ENCODE results near the gene KIAA0586. TPM values are rescaled to one million over a fixed set of nuclear protein-coding genes. Genes with fewer than 3 reads are reported as not detected.

The KIAA0586 gene
- total and polyA plus RNA-seq, 2 experiments from 2014 or later: 8.3 to 18.9 TPM

DNA sequence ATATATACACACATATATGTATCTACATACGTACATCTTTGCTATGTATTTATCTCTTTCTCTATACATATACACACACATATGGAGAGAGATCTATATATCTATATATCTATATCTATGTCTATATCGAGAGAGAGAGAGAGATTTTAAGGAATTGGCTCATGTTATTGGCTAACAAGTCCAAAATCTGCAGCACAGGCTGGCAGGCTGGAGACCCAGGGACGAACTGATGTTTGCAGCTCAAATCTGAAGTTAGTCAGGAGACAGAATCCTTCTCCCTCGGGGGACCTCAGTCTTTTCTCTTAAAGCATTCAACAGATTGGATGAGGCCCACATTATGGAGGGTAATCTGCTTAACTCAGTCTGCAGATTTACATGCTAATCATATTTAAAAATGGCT, 169.5 kb downstream of the KIAA0586 start:
- no peak for DNase-seq (ENCODE audit: low read depth in 1 of 2, low spot score in 1 of 2)
- TF ChIP-seq CTCF (IDR thresholded peaks at IDR 0.05; ENCODE audit: low read depth, low read length): no peak
- Histone ChIP-seq H3K9me3 (ENCODE audit: low read depth) (no peaks in the 10 kb centered on the region), H3K27me3 (no peaks in the 10 kb centered on the region), H3K4me3 (no peak overlapping the region), H3K36me3 (no peaks in the 10 kb centered on the region), H3K4me1 (ENCODE audit: low read depth) (peaks cover 10% of the 10 kb centered on the region), H3K27ac (no peak overlapping the region)

DNA sequence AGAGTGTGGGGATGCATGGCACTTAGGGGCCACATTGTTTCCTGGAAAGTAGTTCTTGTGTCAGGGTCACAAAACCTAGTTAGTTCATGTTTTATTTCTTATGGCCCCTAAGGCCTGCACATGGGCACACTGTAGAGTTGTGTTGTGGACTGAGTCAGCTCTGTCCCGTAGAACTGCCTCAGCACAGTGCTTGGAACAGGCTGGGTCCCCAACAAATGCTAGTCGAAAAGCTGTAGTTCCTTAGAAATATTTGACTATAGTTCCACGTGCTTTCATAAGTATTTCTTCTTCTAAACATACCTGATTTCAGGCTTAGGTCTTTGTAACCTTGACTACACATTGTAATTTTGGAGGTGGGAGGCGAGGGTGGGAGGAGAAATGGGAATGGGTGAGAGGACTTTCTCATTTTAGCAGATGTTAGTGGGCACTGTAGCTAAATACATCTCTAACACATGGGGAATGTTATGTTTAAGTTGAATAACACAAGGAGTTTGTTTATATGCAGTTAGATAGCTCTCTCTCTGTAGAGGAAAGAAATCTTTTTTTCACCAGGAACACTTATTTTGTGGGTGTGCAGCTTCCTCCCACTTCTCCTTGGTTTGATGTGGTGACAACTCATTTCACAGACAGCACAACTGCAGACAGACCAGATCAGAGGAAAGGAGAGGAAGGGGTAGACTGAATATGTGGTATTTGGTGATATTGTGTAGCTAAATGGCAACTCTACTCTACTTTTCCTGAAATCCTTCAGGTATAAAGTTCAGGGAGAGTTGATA, 170.7 kb downstream of the KIAA0586 start:
- H3K36me3 ChIP-seq: no peaks in the 10 kb centered on the region
- no peak overlapping the region for H3K4me3 ChIP-seq
- H3K27ac ChIP-seq: no peak overlapping the region
- peaks cover 10% of the 10 kb centered on the region for H3K4me1 ChIP-seq (ENCODE audit: low read depth)
- no peaks in the 10 kb centered on the region for H3K27me3 ChIP-seq
- DNase-seq (ENCODE audit: low read depth in 1 of 2, low spot score in 1 of 2): no peak
- no peaks in the 10 kb centered on the region for H3K9me3 ChIP-seq (ENCODE audit: low read depth)
- TF ChIP-seq CTCF (IDR thresholded peaks at IDR 0.05; ENCODE audit: low read depth, low read length): no peak

- DNase-seq (ENCODE audit: low read depth in 1 of 2, low spot score in 1 of 2): no peak
- H3K27ac ChIP-seq: no peak overlapping the region
- no peak for TF ChIP-seq CTCF (IDR thresholded peaks at IDR 0.05; ENCODE audit: low read depth, low read length)
- H3K36me3 ChIP-seq: no peaks in the 10 kb centered on the region
- no peaks in the 10 kb centered on the region for H3K9me3 ChIP-seq (ENCODE audit: low read depth)
- H3K4me3 ChIP-seq: no peak overlapping the region
- peaks cover 10% of the 10 kb centered on the region for H3K4me1 ChIP-seq (ENCODE audit: low read depth)
- H3K27me3 ChIP-seq: no peaks in the 10 kb centered on the region
These were observed 171.4 kb downstream of the KIAA0586 start for GRCh38 chr14:58598804-58599525.

DNA sequence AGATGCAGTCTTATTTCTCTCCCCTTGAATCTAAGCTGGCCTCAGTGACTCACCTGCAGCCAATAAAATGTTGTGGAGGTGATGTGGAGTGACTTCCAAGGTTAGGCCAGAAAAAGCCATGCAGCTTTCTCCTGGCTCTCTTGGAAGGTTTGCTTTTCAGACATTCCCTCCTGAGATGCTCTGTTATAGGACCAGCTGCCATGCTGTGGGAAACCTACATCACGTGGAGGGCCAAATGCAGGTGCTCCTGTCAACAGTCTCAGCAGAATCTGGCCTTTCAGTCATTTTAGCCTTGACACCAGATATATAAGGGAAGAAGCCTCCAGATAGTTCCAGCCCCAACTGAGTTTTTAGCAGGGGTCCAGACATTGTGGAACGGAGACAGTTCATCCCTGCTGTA, 172.2 kb downstream of the KIAA0586 start:
- Histone ChIP-seq H3K4me1 (ENCODE audit: low read depth) (peaks cover 10% of the 10 kb centered on the region), H3K36me3 (no peaks in the 10 kb centered on the region), H3K4me3 (no peak overlapping the region), H3K27me3 (no peaks in the 10 kb centered on the region), H3K27ac (no peak overlapping the region), H3K9me3 (ENCODE audit: low read depth) (no peaks in the 10 kb centered on the region)
- no peak for TF ChIP-seq CTCF (IDR thresholded peaks at IDR 0.05; ENCODE audit: low read depth, low read length)
- DNase-seq (ENCODE audit: low read depth in 1 of 2, low spot score in 1 of 2): no peak

Other genes with a start within 250 kb of the KIAA0586 start
- 90.8 and 101 TPM in 2 replicates for gene ACTR10, start 227.6 kb upstream of the KIAA0586 start, total RNA-seq
- gene ACTR10, start 227.6 kb upstream of the KIAA0586 start, polyA plus RNA-seq: 214 and 244 TPM in 2 replicates
- gene PSMA3, start 182.9 kb upstream of the KIAA0586 start, total RNA-seq: 74.0 and 102 TPM in 2 replicates
- 235 and 279 TPM in 2 replicates for gene PSMA3, start 182.9 kb upstream of the KIAA0586 start, polyA plus RNA-seq
- gene ARID4A, start 129.2 kb upstream of the KIAA0586 start, total RNA-seq: 7.6 and 14.7 TPM in 2 replicates
- 27.0 and 30.7 TPM in 2 replicates for gene ARID4A, start 129.2 kb upstream of the KIAA0586 start, polyA plus RNA-seq
- not detected in 2 replicates for gene TOMM20L, start 31.8 kb upstream of the KIAA0586 start, total RNA-seq
- gene TOMM20L, start 31.8 kb upstream of the KIAA0586 start, polyA plus RNA-seq: not detected in 2 replicates
- gene TIMM9, start 188 bp upstream of the KIAA0586 start, total RNA-seq: 43.0 and 50.1 TPM in 2 replicates
- gene TIMM9, start 188 bp upstream of the KIAA0586 start, polyA plus RNA-seq: 75.3 and 77.3 TPM in 2 replicates
- 259 and 324 TPM in 2 replicates for gene DACT1, start 210.2 kb downstream of the KIAA0586 start, total RNA-seq
- gene DACT1, start 210.2 kb downstream of the KIAA0586 start, polyA plus RNA-seq: 197 and 291 TPM in 2 replicates

All from cardiac muscle cell (in vitro differentiated cells and primary cell).